Stimulated activated CD8-positive, alpha-beta memory T cell treated with anti-CD3 and anti-CD28 coated beads, Interleukin-7, amount 100 ng/mL, for 24 hours (primary cell): ENCODE results near the gene BIRC2.
"Not testable (repeated sequence)": the region's sequence is repeated elsewhere in the genome, so short reads cannot be mapped to it uniquely, and the experiment has no call there.

ENCODE experiments used
- DNase-seq: peaks from one replicate; pipeline ENCODE4 v3.0.0-alpha.2; 2020; ENCODE audit warnings: low read depth

BIRC2 gene

DNA sequence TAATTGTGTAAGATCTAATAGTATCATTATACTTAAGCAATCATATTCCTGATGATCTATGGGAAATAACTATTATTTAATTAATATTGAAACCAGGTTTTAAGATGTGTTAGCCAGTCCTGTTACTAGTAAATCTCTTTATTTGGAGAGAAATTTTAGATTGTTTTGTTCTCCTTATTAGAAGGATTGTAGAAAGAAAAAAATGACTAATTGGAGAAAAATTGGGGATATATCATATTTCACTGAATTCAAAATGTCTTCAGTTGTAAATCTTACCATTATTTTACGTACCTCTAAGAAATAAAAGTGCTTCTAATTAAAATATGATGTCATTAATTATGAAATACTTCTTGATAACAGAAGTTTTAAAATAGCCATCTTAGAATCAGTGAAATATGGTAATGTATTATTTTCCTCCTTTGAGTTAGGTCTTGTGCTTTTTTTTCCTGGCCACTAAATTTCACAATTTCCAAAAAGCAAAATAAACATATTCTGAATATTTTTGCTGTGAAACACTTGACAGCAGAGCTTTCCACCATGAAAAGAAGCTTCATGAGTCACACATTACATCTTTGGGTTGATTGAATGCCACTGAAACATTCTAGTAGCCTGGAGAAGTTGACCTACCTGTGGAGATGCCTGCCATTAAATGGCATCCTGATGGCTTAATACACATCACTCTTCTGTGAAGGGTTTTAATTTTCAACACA lies 23.3 kb upstream of the BIRC2 start:
- DNase-seq, result no peak

DNA sequence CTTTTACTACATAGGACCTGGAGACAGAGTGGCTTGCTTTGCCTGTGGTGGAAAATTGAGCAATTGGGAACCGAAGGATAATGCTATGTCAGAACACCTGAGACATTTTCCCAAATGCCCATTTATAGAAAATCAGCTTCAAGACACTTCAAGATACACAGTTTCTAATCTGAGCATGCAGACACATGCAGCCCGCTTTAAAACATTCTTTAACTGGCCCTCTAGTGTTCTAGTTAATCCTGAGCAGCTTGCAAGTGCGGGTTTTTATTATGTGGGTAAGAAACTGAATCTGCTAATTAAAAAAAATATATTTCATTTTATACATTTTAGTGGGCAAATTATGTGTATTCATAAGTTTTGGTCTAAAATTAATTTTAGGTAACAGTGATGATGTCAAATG lies 21.9 kb upstream of the BIRC2 start:
- DNase-seq, result no peak

DNA sequence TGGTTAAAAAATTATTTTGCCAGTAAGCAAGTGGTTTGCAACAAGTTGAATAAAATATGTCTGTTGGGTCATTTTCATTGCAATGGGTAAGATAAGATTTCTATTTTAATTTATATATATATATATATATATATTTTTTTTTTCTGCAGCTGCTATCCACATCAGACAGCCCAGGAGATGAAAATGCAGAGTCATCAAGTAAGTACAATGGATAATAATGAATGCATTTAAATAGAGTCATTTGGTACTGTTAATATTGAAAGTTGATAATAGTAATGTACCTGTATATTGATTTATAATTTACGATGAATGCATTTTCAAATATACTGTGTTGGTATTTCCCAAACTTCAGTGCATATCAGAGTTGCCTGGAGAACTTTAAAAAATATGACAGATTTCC lies 18.3 kb upstream of the BIRC2 start:
- DNase-seq, result no peak

DNA sequence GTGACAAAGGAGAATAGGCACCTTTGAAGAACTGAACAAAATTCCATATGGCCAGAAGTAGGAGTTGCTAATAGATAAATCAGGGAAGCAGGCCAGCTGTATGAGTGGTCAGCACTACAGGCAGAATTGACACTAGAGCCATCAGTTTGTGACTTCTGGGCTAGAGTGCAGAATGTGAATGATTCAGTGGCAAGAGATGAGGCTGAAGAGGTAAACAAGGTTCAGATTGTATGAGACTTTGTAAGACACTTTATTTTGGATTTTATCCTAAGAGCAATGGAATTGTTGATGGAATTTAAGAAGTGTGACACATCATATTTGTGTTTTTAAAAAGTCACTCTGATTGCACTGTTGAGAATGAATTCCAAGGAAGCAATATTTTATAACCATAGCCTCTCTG lies 16.8 kb upstream of the BIRC2 start:
- DNase-seq, result no peak

DNA sequence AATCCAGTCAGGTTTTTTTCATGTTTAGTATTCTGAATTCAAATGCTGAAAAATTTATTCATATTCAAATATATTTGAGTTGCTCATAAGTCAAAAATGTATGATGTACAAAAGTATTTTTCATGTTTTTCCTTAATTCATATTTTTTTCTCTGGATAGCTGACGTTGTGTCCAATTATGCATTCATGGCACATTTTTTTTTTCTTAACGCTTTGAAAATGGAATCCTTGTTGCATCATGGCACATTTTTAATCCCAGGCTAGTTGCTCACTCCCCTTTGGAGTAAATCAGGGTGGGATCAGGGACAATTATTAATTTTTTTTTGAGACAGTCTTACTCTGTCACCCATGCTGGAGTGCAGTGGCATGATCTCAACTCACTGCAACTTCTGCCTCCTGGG lies 15.7 kb upstream of the BIRC2 start:
- no peak for DNase-seq

- no peak for DNase-seq
Observed at GRCh38 chr11:102332611-102332994, 14.4 kb upstream of the BIRC2 start.

DNA sequence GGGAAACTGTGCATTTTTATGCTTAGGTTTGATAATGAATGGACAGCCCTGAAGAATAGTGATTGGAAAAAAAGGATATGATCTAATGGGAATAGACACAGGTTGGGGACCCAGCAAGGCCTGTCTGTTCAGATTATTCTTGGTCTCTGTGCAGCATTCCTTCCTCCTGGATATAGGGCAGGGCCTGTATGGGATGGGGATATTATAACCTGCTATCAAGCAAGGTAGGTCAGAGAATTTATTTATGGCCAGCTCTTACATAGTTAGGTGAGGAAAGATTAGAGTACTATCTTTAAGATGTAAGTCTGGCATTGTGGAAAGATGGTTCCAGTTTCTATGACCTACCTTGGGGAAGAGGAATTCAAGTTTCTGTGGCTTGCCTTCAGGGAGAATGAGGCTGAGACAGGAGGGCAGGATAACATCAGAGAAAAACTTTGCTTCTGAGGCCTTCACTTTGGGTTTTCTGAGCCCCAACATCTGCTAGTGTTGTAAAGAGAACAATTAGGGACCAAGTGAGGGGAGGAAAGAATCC lies 8.5 kb upstream of the BIRC2 start:
- DNase-seq, result no peak

GRCh38 chr11:102341311-102341710 lies 5.7 kb upstream of the BIRC2 start:
- not testable (repeated sequence) for DNase-seq

DNA sequence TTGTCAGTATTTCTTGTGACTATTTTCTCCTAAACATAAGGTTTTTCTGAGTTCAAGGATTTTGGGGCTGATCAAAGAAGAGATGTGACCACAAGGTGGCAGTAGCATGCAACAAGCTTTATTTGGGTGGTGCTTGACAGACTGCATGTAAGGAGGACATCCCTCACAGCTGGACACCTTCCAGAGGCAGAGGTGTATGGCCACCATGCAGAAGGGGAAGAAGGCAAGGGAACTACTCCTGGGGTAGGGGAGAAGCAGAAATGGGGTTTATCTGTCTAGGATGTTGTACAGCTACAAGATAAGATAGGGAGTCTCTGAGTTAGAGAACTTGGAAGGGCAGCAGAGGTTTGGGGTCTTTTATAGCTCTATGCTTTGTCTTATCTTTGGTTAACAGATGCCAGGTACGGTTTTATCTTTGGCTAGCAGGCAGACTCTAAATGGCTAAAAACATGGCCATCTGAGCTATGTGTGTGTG lies 5.1 kb upstream of the BIRC2 start:
- no peak for DNase-seq

DNA sequence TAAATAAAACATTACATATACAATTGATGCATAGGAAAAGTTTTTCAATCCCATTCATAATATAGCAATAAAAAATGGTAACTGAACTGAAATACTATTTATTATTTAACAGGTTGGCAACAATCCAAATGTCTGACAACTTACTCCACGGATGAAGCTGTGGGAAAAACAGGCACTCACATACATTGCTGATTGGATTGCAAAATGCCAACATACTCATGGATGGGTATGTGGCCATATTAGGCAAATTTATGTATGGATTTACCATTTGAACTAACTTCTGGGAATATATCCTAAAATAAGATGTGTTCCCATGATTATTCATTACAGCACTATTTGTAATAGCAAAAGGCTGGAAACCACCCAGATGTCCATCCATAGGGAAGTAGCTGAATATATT lies 3.2 kb upstream of the BIRC2 start:
- no peak for DNase-seq

DNA sequence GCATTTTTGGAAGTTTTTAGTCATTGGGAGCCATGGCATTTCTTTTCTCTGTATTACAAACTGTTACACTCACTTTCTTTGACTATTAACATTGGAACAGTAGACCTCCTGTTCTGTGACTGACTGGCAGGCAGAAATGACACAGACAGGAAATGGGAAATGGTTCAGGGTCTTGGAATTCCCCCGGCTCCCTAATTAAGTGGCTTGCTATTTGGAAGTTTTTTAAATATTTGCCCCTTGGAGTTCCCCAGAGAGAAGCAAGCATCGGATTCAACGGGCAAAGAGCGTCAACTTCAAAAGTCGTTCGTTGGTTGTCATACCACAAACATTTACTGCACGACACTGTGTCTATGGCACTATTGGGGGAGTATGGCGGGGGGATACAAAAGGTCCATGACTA lies 1.1 kb upstream of the BIRC2 start:
- DNase-seq, result no peak

DNA sequence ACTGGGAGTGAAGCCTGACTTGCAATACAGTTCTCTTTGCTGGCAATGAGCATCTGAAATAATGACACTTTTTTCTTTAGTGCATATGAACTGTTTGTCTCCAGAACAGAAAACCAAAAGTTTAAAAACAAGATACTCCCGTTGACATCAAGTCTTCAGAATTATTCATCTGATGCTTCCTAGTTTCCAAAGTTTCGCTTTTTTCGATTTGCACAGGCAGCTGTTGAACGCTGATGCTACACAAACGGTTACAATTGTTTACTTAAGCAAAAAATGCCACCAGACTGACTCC lies 612 bp upstream of the BIRC2 start:
- DNase-seq, result no peak

GRCh38 chr11:102347462-102348370 lies 702 bp downstream of the BIRC2 start:
- no peak for DNase-seq

- no peak for DNase-seq
Observed at GRCh38 chr11:102357116-102357515, 10.1 kb downstream of the BIRC2 start.

- no peak for DNase-seq
Observed at GRCh38 chr11:102359372-102359771, 12.4 kb downstream of the BIRC2 start.

GRCh38 chr11:102360681-102361080 lies 13.7 kb downstream of the BIRC2 start:
- DNase-seq, result no peak

DNA sequence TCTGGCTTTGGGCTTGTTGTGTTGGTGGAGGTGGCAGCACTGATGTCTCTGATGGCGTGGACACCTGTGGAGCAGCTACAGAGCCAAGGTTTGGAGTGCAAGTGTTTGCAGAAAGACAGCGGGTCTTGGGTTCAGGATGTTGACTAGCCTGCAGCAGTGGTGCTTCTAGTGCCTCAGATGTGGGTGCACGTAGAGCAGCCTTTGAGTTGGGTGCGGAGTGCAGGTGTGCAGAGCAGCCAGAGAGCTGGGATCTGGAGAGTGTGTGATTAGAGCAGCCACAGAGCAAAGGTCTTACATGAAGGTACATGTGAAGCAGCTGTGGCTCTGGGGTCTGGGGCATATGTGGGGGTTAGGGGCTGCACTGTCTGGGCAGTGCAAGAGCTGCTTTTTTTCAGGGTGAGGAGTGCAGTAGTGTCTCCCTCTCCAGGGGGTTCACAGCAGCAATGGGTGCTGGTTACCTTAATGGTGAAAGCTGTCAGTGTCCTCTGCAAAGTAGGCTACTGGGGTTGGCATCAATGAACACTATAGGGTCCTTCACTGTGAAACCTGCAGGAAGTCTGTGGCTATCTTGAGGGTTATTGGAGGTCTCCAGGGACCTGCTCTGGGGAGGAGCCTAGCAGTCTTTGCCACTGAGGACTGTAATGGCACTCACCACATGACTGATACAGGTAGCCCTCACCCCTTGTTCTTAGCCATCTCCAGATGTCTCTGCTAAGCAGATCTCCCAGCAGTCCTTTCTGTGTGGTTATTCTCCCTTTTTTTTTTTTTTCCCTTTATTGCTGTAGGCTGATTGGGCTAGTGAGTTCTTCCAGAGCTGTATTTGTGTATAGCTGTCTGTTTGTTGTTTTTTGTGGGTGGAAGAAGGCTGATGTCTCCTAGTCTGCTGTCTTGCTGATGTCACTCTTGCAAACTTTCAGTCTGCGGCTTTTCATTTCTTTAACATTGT lies 14.3 kb downstream of the BIRC2 start:
- no peak for DNase-seq

- no peak for DNase-seq
Observed at GRCh38 chr11:102364991-102365390, 18.0 kb downstream of the BIRC2 start.

- DNase-seq, result no peak
Observed at GRCh38 chr11:102367364-102367763, 20.4 kb downstream of the BIRC2 start.

DNA sequence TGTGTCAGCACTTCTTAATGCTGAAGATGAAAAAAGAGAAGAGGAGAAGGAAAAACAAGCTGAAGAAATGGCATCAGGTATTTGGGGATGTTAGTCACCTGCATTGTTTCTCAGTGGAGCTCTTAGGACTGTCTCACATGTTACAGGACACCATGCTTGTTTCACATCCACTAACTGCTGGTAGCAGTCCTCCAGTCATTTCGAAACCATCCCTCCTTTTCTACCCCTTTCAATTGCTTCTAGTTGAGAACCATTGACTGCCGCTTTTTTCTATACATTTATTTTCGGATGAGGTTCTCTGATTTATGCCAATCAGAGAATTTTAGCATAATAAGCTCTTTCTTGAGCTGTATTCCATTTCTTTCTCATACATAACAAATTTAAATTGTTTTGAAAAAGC lies 21.5 kb downstream of the BIRC2 start:
- DNase-seq, result no peak

DNA sequence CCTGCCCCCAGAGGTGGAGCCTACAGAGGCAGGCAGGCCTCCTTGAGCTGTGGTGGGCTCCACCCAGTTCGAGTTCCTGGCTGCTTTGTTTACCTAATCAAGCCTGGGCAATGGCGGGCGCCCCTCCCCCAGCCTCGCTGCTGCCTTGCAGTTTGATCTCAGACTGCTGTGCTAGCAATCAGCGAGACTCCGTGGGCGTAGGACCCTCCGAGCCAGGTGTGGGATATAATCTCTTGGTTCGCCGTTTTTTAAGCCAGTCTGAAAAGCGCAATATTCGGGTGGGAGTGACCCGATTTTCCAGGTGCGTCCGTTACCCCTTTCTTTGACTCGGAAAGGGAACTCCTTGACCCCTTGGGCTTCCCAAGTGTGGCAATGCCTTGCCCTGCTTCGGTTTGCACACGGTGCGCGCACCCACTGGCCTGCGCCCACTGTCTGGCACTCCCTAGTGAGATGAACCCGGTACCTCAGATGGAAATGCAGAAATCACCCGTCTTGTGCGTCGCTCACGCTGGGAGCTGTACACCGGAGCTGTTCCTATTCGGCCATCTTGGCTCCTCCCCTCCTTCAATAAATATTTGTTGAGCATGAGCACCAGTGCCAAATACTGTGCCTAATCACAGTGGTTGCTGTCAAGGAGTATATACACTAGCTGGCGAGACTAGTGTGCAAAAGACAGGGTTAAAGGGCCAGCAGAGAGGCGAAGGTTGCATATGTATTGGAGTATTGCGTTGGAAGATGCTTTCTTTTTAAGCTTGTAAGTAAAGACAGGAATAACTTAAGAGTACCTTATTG lies 27.8 kb downstream of the BIRC2 start:
- DNase-seq, result not testable (repeated sequence)
